Kidney (tissue), 14 donors: Measurements from ENCODE around the gene SERPINI1. TPM values are rescaled to one million over a fixed set of nuclear protein-coding genes. Genes with fewer than 3 reads are reported as not detected.

Source experiments
- DNase-seq, 5 donors: peaks; one replicate each; pipeline ENCODE4 v3.0.0-alpha.2; 2013 to 2020
- FAIRE-seq: peaks from 2 replicates; lab custom pipeline; 2012; peaks lifted over from hg19 to GRCh38; lab: Jason Lieb, UNC
- H3K27ac ChIP-seq, 2 donors: one replicate each; pipeline ENCODE4 v1.7.0; 2013; ENCODE audit warnings: low read depth in 2 of 2, low read length in 2 of 2, inconsistent platforms in 1 of 2
- H3K27me3 ChIP-seq: one replicate; pipeline ENCODE4 v1.7.1; 2013; ENCODE audit warnings: low read length, inconsistent platforms; ENCODE audit not compliant: control insufficient read depth, insufficient read depth
- H3K36me3 ChIP-seq, 3 donors: one replicate each; pipeline versions ENCODE4 v1.7.0 to v1.7.1; 2013; ENCODE audit warnings: low read length in 3 of 3, control low read depth in 1 of 3, inconsistent platforms in 1 of 3; ENCODE audit not compliant: insufficient read depth in 3 of 3, control insufficient read depth in 2 of 3
- H3K4me1 ChIP-seq, 3 donors: one replicate each; pipeline versions ENCODE4 v1.7.0 to v1.7.1; 2013; ENCODE audit warnings: low read length in 3 of 3, inconsistent platforms in 1 of 3, low read depth in 1 of 3; ENCODE audit not compliant: control insufficient read depth in 2 of 3, insufficient read depth in 2 of 3
- H3K4me3 ChIP-seq, 3 donors: one replicate each; pipeline versions ENCODE4 v1.7.0 to v1.8.1; 2013; ENCODE audit warnings: low read length in 3 of 3, control low read depth in 1 of 3, inconsistent platforms in 1 of 3
- H3K9ac ChIP-seq, 3 donors: one replicate each; pipeline versions ENCODE4 v1.7.0 to v1.7.1; 2013; ENCODE audit warnings: low read length in 3 of 3, control low read depth in 1 of 3, inconsistent platforms in 1 of 3
- H3K9me3 ChIP-seq, 3 donors: one replicate each; pipeline versions ENCODE4 v1.7.0 to v1.7.1; 2013; ENCODE audit warnings: low read length in 3 of 3, control low read depth in 1 of 3, inconsistent platforms in 1 of 3; ENCODE audit not compliant: control insufficient read depth in 2 of 3, insufficient read depth in 1 of 3
- CTCF ChIP-seq: IDR thresholded peaks from 3 replicates; pipeline ENCODE4 v1.5.1; 2012; ENCODE audit warnings: mild to moderate bottlenecking, moderate library complexity, borderline replicate concordance; ENCODE audit not compliant: insufficient read depth; ENCODE audit errors: extremely low read depth
- intact Hi-C: fragments of 100-400 bp; cut with DNase I; formaldehyde crosslinking; loops from one replicate; pipeline ENCODE4 v1.11.1; 2022
- polyA plus RNA-seq: library from polyadenylated mRNA; stranded (reverse); fragments of 350-450 nt; fragmentation: Illumina TruSeq; extraction: RNeasy Lipid Tissue Mini Kit (QIAGEN cat#74804); gene quantifications from one replicate; pipeline ENCODE4 v1.2.3, GENCODE V29; 2014; ENCODE audit warnings: low read depth, low replicate concordance; ENCODE audit not compliant: insufficient read depth
- total RNA-seq: library from RNA; stranded (reverse); fragmentation: NEBNext Ultra II Directional; extraction: Animal tissue kit (Norgen Biotek cat#: 25700); gene quantifications from one replicate; pipeline ENCODE4 v1.2.1, GENCODE V29; 2021
- donor health status: control.
- donor health status: control.
- donor health status: control.
- donor health status: control.
- donor health status: control.
- donor health status: DM: yes; HTN: yes; CAD: no.
- donor health status: Normal renal cell carcinoma (clear cell type).

The SERPINI1 gene
- total and polyA plus RNA-seq, 2 donors from 2014 or later = 9.5 to 35.3 TPM

- intact Hi-C loops = no loop called here
- Histone ChIP-seq H3K9me3 (no peaks in the 10 kb centered on the region), H3K4me3 (no peak overlapping the region), H3K4me1 (no peaks in the 10 kb centered on the region), H3K36me3 (no peaks in the 10 kb centered on the region), H3K27me3 (no peaks in the 10 kb centered on the region), H3K9ac (no peak overlapping the region), H3K27ac (no peak overlapping the region)
- DNase-seq (no peak), FAIRE-seq (no peak)
- TF ChIP-seq CTCF = no peak
Measured at GRCh38 chr3:167843481-167843880, 108.0 kb downstream of the SERPINI1 start.

GRCh38 chr3:167843886-167844285, 108.4 kb downstream of the SERPINI1 start:
- H3K27ac ChIP-seq = no peak overlapping the region
- intact Hi-C loops = no loop called here
- no peak overlapping the region for H3K9ac ChIP-seq
- H3K9me3 ChIP-seq = no peaks in the 10 kb centered on the region
- no peak overlapping the region for H3K4me3 ChIP-seq
- H3K27me3 ChIP-seq = no peaks in the 10 kb centered on the region
- TF ChIP-seq CTCF = no peak
- H3K4me1 ChIP-seq = no peaks in the 10 kb centered on the region
- DNase-seq = no peak
- no peaks in the 10 kb centered on the region for H3K36me3 ChIP-seq
- peak; percentile 66 for FAIRE-seq

DNA sequence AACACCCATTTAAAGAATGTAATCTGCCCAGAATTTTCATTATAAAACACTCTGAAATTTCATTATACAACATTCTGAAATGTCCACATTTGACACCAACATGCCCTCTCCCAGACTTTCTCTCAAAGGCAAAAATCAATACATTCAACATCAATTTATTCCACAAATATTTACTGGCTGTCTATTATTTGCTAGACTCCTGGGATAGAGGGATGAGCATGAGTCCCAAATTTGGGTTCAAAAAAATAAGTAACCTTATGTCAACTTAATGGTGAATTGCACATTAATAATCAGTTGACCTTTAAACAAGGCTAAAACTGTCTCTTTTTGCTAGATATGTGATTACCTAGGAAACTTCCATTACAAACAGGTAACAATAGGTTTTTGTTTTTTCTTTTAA, 109.0 kb downstream of the SERPINI1 start:
- DNase-seq (no peak), FAIRE-seq (no peak)
- H3K9me3 ChIP-seq = no peaks in the 10 kb centered on the region
- H3K4me1 ChIP-seq = no peaks in the 10 kb centered on the region
- no peak for TF ChIP-seq CTCF
- H3K36me3 ChIP-seq = no peaks in the 10 kb centered on the region
- intact Hi-C loops = no loop called here
- H3K9ac ChIP-seq = no peak overlapping the region
- no peak overlapping the region for H3K27ac ChIP-seq
- H3K27me3 ChIP-seq = no peaks in the 10 kb centered on the region
- H3K4me3 ChIP-seq = no peak overlapping the region

GRCh38 chr3:167851171-167851570, 115.7 kb downstream of the SERPINI1 start:
- Histone ChIP-seq H3K36me3 (no peaks in the 10 kb centered on the region), H3K27me3 (no peaks in the 10 kb centered on the region), H3K4me3 (no peak overlapping the region), H3K27ac (no peak overlapping the region), H3K9me3 (no peaks in the 10 kb centered on the region), H3K4me1 (no peaks in the 10 kb centered on the region), H3K9ac (no peak overlapping the region)
- no peak for TF ChIP-seq CTCF
- intact Hi-C loops = no loop called here
- FAIRE-seq = no peak
- DNase-seq = no peak
